Hepatocyte (in vitro differentiated cells): ENCODE results near the gene CEACAM19. TPM values are rescaled to one million over a fixed set of nuclear protein-coding genes. Genes with fewer than 3 reads are reported as not detected.
A peak's percentile ranks its signal among the peaks of the same experiment; 100 is the strongest.

Experiments used
- DNase-seq: peaks from one replicate; pipeline ENCODE4 v3.0.0-alpha.2; 2016; ENCODE audit warnings: low spot score
- H2AFZ ChIP-seq: fragments of 200-600 bp; sonication (generic); 2 replicates; pipeline ENCODE4 v1.6.0; 2016; ENCODE audit warnings: antibody characterized with exemption, mild to moderate bottlenecking
- H3K27ac ChIP-seq: fragments of 200-600 bp; sonication (generic); 2 replicates; pipeline ENCODE4 v1.5.1; 2016; ENCODE audit warnings: mild to moderate bottlenecking
- H3K27me3 ChIP-seq: fragments of 200-600 bp; sonication (generic); 2 replicates; pipeline ENCODE4 v1.6.1; 2016
- H3K36me3 ChIP-seq: fragments of 200-600 bp; sonication (generic); replicated peaks from 2 replicates; pipeline ENCODE4 v1.5.1; 2016; ENCODE audit warnings: low read depth; ENCODE audit not compliant: insufficient read depth
- H3K4me1 ChIP-seq: fragments of 200-600 bp; sonication (generic); 2 replicates; pipeline ENCODE4 v1.5.1; 2016; ENCODE audit warnings: mild to moderate bottlenecking, moderate library complexity; ENCODE audit not compliant: insufficient read depth
- H3K4me2 ChIP-seq: fragments of 200-600 bp; sonication (generic); 2 replicates; pipeline ENCODE4 v1.6.0; 2016
- H3K4me3 ChIP-seq: fragments of 200-600 bp; sonication (generic); 2 replicates; pipeline ENCODE4 v1.5.1; 2016; ENCODE audit warnings: mild to moderate bottlenecking
- H3K79me2 ChIP-seq: fragments of 200-600 bp; sonication (generic); 2 replicates; pipeline ENCODE4 v1.6.0; 2017; ENCODE audit warnings: mild to moderate bottlenecking
- H3K9me2 ChIP-seq: fragments of 200-600 bp; sonication (generic); replicated peaks from 2 replicates; pipeline ENCODE4 v1.6.0; 2017; ENCODE audit warnings: mild to moderate bottlenecking; ENCODE audit not compliant: insufficient read depth
- H3K9me3 ChIP-seq: fragments of 200-600 bp; sonication (generic); 2 replicates; pipeline ENCODE4 v1.5.1; 2016; ENCODE audit warnings: low read depth, mild to moderate bottlenecking
- H4K20me1 ChIP-seq: fragments of 200-600 bp; sonication (generic); 2 replicates; pipeline ENCODE4 v1.6.0; 2016; ENCODE audit warnings: mild to moderate bottlenecking; ENCODE audit not compliant: insufficient read depth, poor library complexity, severe bottlenecking
- CTCF ChIP-seq: fragments of 200-600 bp; sonication (generic); IDR thresholded peaks from 2 replicates; pipeline ENCODE4 v1.5.1; 2016; ENCODE audit warnings: antibody characterized with exemption, mild to moderate bottlenecking; ENCODE audit not compliant: poor library complexity
- EZH2 ChIP-seq: fragments of 200-600 bp; sonication (generic); IDR thresholded peaks from 2 replicates; pipeline ENCODE4 v1.6.1; 2016; ENCODE audit warnings: antibody characterized with exemption, mild to moderate bottlenecking, borderline replicate concordance
- EZH2phosphoT487 ChIP-seq: fragments of 200-600 bp; sonication (generic); IDR thresholded peaks from one replicate; pipeline ENCODE4 v1.6.1; 2018; ENCODE audit warnings: antibody characterized with exemption, mild to moderate bottlenecking, low read depth, moderate library complexity; ENCODE audit not compliant: unreplicated experiment, severe bottlenecking
- WGBS: methylation state at CpG from one replicate; pipeline ENCODE4 v1.1.6; 2016; ENCODE audit warnings: low lambda C conversion rate; ENCODE audit errors: missing lambda C conversion rate; 5-methylcytosine and 5-hydroxymethylcytosine counted together
- polyA plus RNA-seq: library from polyadenylated mRNA; unstranded; fragments of >200 nt; fragmentation: Nextera tagmentation; extraction: Ambion mirVana; gene quantifications from 2 replicates; pipeline ENCODE4 v1.2.1, GENCODE V29; 2016
- total RNA-seq: library from RNA; depleted of rRNA; stranded (reverse); fragments of >200 nt; gene quantifications from 2 replicates; pipeline ENCODE4 v1.2.3, GENCODE V29; 2014

Gene CEACAM19
- total and polyA plus RNA-seq, 2 experiments from 2014 or later = 2.8 to 5.6 TPM

GRCh38 chr19:44653977-44654774 lies 17.1 kb upstream of the CEACAM19 start:
- Histone ChIP-seq H3K4me2 (no peak overlapping the region), H3K4me1 (no peaks in the 10 kb centered on the region), H3K9me3 (no peaks in the 10 kb centered on the region), H3K9me2 (no peaks in the 10 kb centered on the region), H3K27me3 (no peaks in the 10 kb centered on the region), H2AFZ (no peak overlapping the region), H3K79me2 (peaks cover 24% of the 10 kb centered on the region), H3K36me3 (no peaks in the 10 kb centered on the region), H3K27ac (peak overlapping the region; percentile 4), H3K4me3 (no peak overlapping the region), H4K20me1 (no peaks in the 10 kb centered on the region)
- peak; percentile 77 for DNase-seq
- 77% methylated on average over 15 of the region's 16 CpGs for WGBS
- peak; percentile 54 for TF ChIP-seq CTCF
- no peak for TF ChIP-seq EZH2
- TF ChIP-seq EZH2phosphoT487 = no peak

GRCh38 chr19:44657211-44657921 lies 13.9 kb upstream of the CEACAM19 start:
- no peaks in the 10 kb centered on the region for H4K20me1 ChIP-seq
- DNase-seq = peak; percentile 78
- H3K9me3 ChIP-seq = no peaks in the 10 kb centered on the region
- H3K4me1 ChIP-seq = no peaks in the 10 kb centered on the region
- H3K36me3 ChIP-seq = no peaks in the 10 kb centered on the region
- H2AFZ ChIP-seq = no peak overlapping the region
- H3K79me2 ChIP-seq = no peaks in the 10 kb centered on the region
- TF ChIP-seq CTCF (peak; percentile 67), EZH2phosphoT487 (no peak), EZH2 (no peak)
- no peak overlapping the region for H3K4me2 ChIP-seq
- H3K27me3 ChIP-seq = no peaks in the 10 kb centered on the region
- WGBS = 53% methylated on average over 24 of the region's 25 CpGs
- H3K27ac ChIP-seq = peak overlapping the region; percentile 34
- no peaks in the 10 kb centered on the region for H3K9me2 ChIP-seq
- no peak overlapping the region for H3K4me3 ChIP-seq

GRCh38 chr19:44658069-44658733 lies 13.1 kb upstream of the CEACAM19 start:
- no peak for DNase-seq
- no peaks in the 10 kb centered on the region for H3K9me3 ChIP-seq
- WGBS = 92% methylated on average over 3 of the region's 3 CpGs
- no peak overlapping the region for H3K4me2 ChIP-seq
- no peak overlapping the region for H3K27ac ChIP-seq
- H3K4me3 ChIP-seq = no peak overlapping the region
- no peaks in the 10 kb centered on the region for H3K27me3 ChIP-seq
- no peak for TF ChIP-seq EZH2
- no peak for TF ChIP-seq EZH2phosphoT487
- TF ChIP-seq CTCF = no peak
- H3K4me1 ChIP-seq = no peaks in the 10 kb centered on the region
- no peaks in the 10 kb centered on the region for H4K20me1 ChIP-seq
- H3K36me3 ChIP-seq = no peaks in the 10 kb centered on the region
- no peak overlapping the region for H2AFZ ChIP-seq
- no peaks in the 10 kb centered on the region for H3K79me2 ChIP-seq
- no peaks in the 10 kb centered on the region for H3K9me2 ChIP-seq
